Mucosa of rectum (tissue), 2 donors: ENCODE data around the gene TRIM62.

Experiments
- H3K27ac ChIP-seq, 2 donors: one replicate each; pipeline ENCODE4 v1.7.0; 2013; ENCODE audit warnings: inconsistent platforms in 2 of 2, low read depth in 2 of 2, low read length in 2 of 2
- H3K27me3 ChIP-seq, 2 donors: one replicate each; pipeline ENCODE4 v1.7.0; 2013; ENCODE audit warnings: low read length in 2 of 2; ENCODE audit not compliant: control insufficient read depth in 2 of 2, insufficient read depth in 2 of 2
- H3K36me3 ChIP-seq, 2 donors: one replicate each; pipeline ENCODE4 v1.7.0; 2013; ENCODE audit warnings: low read length in 2 of 2; ENCODE audit not compliant: control insufficient read depth in 2 of 2, insufficient read depth in 2 of 2
- H3K4me1 ChIP-seq, 2 donors: one replicate each; pipeline ENCODE4 v1.7.0; 2013; ENCODE audit warnings: low read length in 2 of 2, mild to moderate bottlenecking in 1 of 2; ENCODE audit not compliant: control insufficient read depth in 2 of 2, insufficient read depth in 2 of 2
- H3K4me3 ChIP-seq, 2 donors: one replicate each; pipeline ENCODE4 v1.7.0; 2013; ENCODE audit warnings: low read length in 2 of 2
- H3K9ac ChIP-seq, 2 donors: one replicate each; pipeline ENCODE4 v1.7.0; 2013; ENCODE audit warnings: low read length in 2 of 2, low read depth in 1 of 2, mild to moderate bottlenecking in 1 of 2
- H3K9me3 ChIP-seq, 2 donors: one replicate each; pipeline ENCODE4 v1.7.0; 2013; ENCODE audit warnings: low read length in 2 of 2; ENCODE audit not compliant: control insufficient read depth in 2 of 2
- donor health status: healthy.
- donor health status: Normal muscosa, but diverticular disease.

TRIM62 gene

GRCh38 chr1:33181921-33182341 is at the start of gene TRIM62:
TSS of gene TRIM62 (minus strand) at chr1:33182043. CDS start at chr1:33181432, 611 bp downstream.
- H3K27me3 ChIP-seq, result no peaks in the 10 kb centered on the region
- peak within 1 kb of the TSS; percentile 78 to 79 for H3K4me3 ChIP-seq
- H3K27ac ChIP-seq, result peak within 1 kb of the TSS; percentile 44 to 65
- peak within 1 kb of the TSS in 1 of 2 donors; percentile 45 for H3K9ac ChIP-seq
- no peaks in the 10 kb centered on the region for H3K9me3 ChIP-seq
- peaks cover 10 to 19% of the 10 kb centered on the region in 2 donors for H3K4me1 ChIP-seq
- H3K36me3 ChIP-seq, result peaks cover 0 to 3% of the 10 kb centered on the region in 2 donors

DNA sequence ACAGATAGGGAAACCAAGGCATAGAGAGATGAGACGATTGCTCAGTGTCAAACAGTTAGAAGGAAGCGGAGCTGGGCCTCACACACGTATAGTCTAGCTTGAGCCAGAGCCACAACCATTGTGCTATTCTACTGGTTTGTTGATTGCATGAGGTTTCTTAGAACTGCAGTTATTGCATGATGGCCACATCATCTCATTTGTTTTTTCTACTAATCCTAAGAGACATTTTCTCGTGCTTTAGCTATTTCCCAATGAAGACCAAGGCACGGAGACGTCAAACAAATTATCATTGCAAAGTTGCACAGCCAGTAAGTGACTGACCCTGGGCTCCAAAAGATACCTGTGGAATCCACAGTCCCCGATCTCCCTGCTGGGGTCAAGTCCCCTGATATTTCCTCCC is 49.3 kb upstream of the TRIM62 start:
- H3K27ac ChIP-seq, result no peak overlapping the region
- no peaks in the 10 kb centered on the region for H3K4me1 ChIP-seq
- no peaks in the 10 kb centered on the region for H3K27me3 ChIP-seq
- H3K9me3 ChIP-seq, result no peaks in the 10 kb centered on the region
- no peak overlapping the region for H3K9ac ChIP-seq
- no peaks in the 10 kb centered on the region for H3K36me3 ChIP-seq
- H3K4me3 ChIP-seq, result no peak overlapping the region

DNA sequence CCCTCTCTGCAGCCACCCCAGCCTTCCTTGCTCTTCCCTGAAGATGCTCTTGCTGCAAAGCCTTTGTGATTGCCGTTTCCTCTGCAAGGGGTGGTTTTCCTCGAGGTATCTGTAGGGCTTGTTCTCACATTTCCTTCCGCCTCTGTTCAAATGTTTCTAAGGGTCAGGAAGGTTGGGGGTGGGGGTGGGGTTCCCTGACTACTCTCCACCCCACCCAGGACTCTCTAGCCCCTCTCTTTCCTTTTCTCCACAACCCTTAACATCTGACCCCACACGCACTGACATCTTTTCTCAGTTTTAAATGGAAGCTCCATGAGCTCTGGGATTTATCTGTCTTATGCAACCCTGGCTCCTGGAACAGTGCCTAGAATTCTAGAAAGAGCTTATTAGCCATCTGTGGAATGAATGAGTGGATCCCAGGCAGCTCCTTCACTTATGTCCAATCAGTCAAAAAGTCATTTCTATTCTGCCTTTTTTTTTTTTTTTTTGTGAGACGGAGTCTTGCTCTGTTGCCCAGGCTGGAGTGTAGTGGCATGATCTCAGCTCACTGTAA is 47.2 kb upstream of the TRIM62 start:
- Histone ChIP-seq H3K27ac (no peak overlapping the region), H3K9me3 (peaks cover 0 to 4% of the 10 kb centered on the region in 2 donors), H3K27me3 (no peaks in the 10 kb centered on the region), H3K9ac (no peak overlapping the region), H3K4me3 (no peak overlapping the region), H3K36me3 (no peaks in the 10 kb centered on the region), H3K4me1 (no peaks in the 10 kb centered on the region)

DNA sequence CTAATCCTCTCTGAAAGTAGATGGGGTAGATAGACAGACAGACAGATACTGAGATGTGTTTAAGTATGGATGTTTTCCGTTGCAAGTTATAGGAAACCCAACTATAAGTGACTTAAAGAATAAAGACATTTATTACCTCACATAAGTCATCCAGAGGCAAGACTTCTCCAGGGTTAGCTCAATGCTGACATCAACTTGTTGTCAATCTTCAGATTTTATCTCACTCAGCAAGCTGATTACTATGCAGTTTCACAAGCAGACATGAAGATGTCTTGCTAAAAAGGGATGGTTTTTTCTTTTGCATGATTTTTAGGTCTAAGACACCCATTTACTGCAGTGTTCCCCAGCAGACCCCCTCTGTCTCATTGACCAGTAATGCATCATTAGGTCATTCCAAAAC is 43.7 kb upstream of the TRIM62 start:
- Histone ChIP-seq H3K9me3 (peaks cover 0 to 4% of the 10 kb centered on the region in 2 donors), H3K36me3 (no peaks in the 10 kb centered on the region), H3K9ac (no peak overlapping the region), H3K27me3 (no peaks in the 10 kb centered on the region), H3K4me1 (no peaks in the 10 kb centered on the region), H3K27ac (no peak overlapping the region), H3K4me3 (no peak overlapping the region)

DNA sequence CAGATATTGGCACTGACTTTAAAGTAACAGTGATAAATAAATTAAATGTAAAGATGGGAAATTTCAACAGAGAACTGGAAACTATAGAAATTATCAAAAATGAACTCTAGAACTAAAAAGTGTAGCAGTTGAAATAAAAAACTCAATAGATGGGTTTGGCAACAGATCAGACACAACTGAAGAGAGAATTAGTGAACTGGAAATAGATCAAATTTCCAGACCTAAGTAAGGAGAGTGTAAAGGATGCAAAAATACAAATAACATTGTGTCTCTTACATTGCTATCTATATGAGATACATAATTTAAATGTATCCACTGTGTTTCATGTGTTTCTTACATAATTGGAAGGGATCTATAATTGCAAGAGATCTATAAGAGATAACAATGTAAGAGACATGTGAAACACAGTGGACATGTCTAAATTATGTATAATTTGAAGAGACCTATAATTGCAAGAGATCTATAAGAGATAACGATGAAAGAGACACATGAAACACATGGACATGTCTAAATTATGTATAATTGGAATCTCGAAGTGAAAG is 42.4 kb upstream of the TRIM62 start:
- no peaks in the 10 kb centered on the region for H3K4me1 ChIP-seq
- no peak overlapping the region for H3K4me3 ChIP-seq
- no peaks in the 10 kb centered on the region for H3K36me3 ChIP-seq
- no peak overlapping the region for H3K27ac ChIP-seq
- H3K27me3 ChIP-seq, result no peaks in the 10 kb centered on the region
- peaks cover 0 to 4% of the 10 kb centered on the region in 2 donors for H3K9me3 ChIP-seq
- no peak overlapping the region for H3K9ac ChIP-seq

- no peak overlapping the region for H3K4me3 ChIP-seq
- peaks cover 0 to 4% of the 10 kb centered on the region in 2 donors for H3K9me3 ChIP-seq
- no peak overlapping the region for H3K27ac ChIP-seq
These were observed 40.5 kb upstream of the TRIM62 start for GRCh38 chr1:33222381-33222780.

DNA sequence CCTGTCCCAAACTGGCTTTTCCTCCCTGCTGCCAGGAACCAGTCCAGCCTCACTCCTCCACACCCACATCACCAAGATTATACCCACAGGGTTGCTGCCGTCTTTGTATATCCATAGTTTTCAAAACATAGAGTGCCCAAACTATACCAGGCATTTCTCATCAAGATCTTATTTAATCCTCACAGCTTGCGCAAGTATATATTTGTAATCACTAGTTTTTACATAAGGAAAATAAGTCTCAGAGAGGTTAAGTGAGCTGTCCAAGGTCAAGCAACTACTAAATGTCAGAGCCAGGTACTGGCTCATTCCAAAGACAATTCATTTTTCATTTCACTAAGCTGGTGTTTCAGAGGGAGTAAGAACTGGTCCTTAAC is 39.5 kb upstream of the TRIM62 start:
- Histone ChIP-seq H3K27me3 (no peaks in the 10 kb centered on the region), H3K27ac (no peak overlapping the region)

More at GRCh38 chr1:33222381-33222780, 40.5 kb upstream of the TRIM62 start:
- H3K36me3 ChIP-seq, result no peaks in the 10 kb centered on the region
- no peaks in the 10 kb centered on the region for H3K4me1 ChIP-seq
- H3K27me3 ChIP-seq, result no peaks in the 10 kb centered on the region
- no peak overlapping the region for H3K9ac ChIP-seq

GRCh38 chr1:33220676-33221384 is 39.0 kb upstream of the TRIM62 start:
- H3K9ac ChIP-seq, result no peak overlapping the region
- H3K27ac ChIP-seq, result no peak overlapping the region
- H3K9me3 ChIP-seq, result peaks cover 0 to 4% of the 10 kb centered on the region in 2 donors
- H3K27me3 ChIP-seq, result no peaks in the 10 kb centered on the region
- H3K4me1 ChIP-seq, result no peaks in the 10 kb centered on the region
- no peaks in the 10 kb centered on the region for H3K36me3 ChIP-seq
- no peak overlapping the region for H3K4me3 ChIP-seq

More for the DNA sequence above, 39.5 kb upstream of the TRIM62 start:
- peaks cover 0 to 4% of the 10 kb centered on the region in 2 donors for H3K9me3 ChIP-seq
- no peak overlapping the region for H3K4me3 ChIP-seq
- H3K4me1 ChIP-seq, result no peaks in the 10 kb centered on the region
- H3K36me3 ChIP-seq, result no peaks in the 10 kb centered on the region
- H3K9ac ChIP-seq, result no peak overlapping the region

- Histone ChIP-seq H3K36me3 (no peaks in the 10 kb centered on the region), H3K27ac (no peak overlapping the region), H3K4me3 (no peak overlapping the region)
These were observed 38.2 kb upstream of the TRIM62 start for GRCh38 chr1:33219886-33220661.

GRCh38 chr1:33211972-33212371 is 30.1 kb upstream of the TRIM62 start:
- H3K4me3 ChIP-seq, result no peak overlapping the region
- H3K9ac ChIP-seq, result no peak overlapping the region
- H3K36me3 ChIP-seq, result no peaks in the 10 kb centered on the region
- no peaks in the 10 kb centered on the region for H3K27me3 ChIP-seq
- H3K4me1 ChIP-seq, result no peaks in the 10 kb centered on the region
- no peak overlapping the region for H3K27ac ChIP-seq
- no peaks in the 10 kb centered on the region for H3K9me3 ChIP-seq

More at GRCh38 chr1:33219886-33220661, 38.2 kb upstream of the TRIM62 start:
- peaks cover 0 to 4% of the 10 kb centered on the region in 2 donors for H3K9me3 ChIP-seq
- H3K27me3 ChIP-seq, result no peaks in the 10 kb centered on the region
- no peak overlapping the region for H3K9ac ChIP-seq
- H3K4me1 ChIP-seq, result no peaks in the 10 kb centered on the region
